OCI-LY7 (cell line): ENCODE measurements around the gene ABLIM1. TPM values are rescaled to one million over a fixed set of nuclear protein-coding genes. Genes with fewer than 3 reads are reported as not detected.

ENCODE experiments used
- BruUV-seq: library from RNA; stranded (reverse); fragments of 400-500 nt; replicated peaks from 2 replicates; lab custom pipeline; 2021; lab: Mats Ljungman, UMichigan
- CTCF ChIA-PET: fragments of 300-600 bp; sonication (Branson Sonifier 250); formaldehyde crosslinking; loops from one replicate; lab custom pipeline; 2022; ENCODE audit warnings: antibody characterized with exemption; ENCODE audit not compliant: unreplicated experiment; lab: Charles Lee
- POLR2A ChIA-PET: fragments of 300-600 bp; sonication (Branson Sonifier 250); formaldehyde crosslinking; loops from one replicate; lab custom pipeline; 2022; ENCODE audit warnings: antibody characterized with exemption; lab: Charles Lee
- DNase-seq: peaks from one replicate; pipeline ENCODE4 v3.0.0-alpha.2; 2015; ENCODE audit warnings: low spot score
- H2AFZ ChIP-seq: fragments of 200-600 bp; sonication (generic), shearing (Covaris generic); 2 replicates; pipeline ENCODE4 v1.6.1; 2014; ENCODE audit warnings: mild to moderate bottlenecking, antibody characterized with exemption, low read length, moderate library complexity
- H3K27ac ChIP-seq: fragments of 200-600 bp; sonication (generic); 2 replicates; pipeline ENCODE4 v1.5.1; 2014; ENCODE audit warnings: mixed run types, low read depth, mild to moderate bottlenecking, moderate library complexity, low read length, inconsistent platforms; ENCODE audit not compliant: poor library complexity, severe bottlenecking
- H3K36me3 ChIP-seq: fragments of 200-600 bp; sonication (generic); 2 replicates; pipeline ENCODE4 v1.6.1; 2014; ENCODE audit warnings: mild to moderate bottlenecking, antibody characterized with exemption, low read length, moderate library complexity, mixed read lengths; ENCODE audit not compliant: insufficient read depth
- H3K4me1 ChIP-seq: fragments of 200-600 bp; sonication (generic); 2 replicates; pipeline ENCODE4 v1.5.1; 2014; ENCODE audit warnings: mild to moderate bottlenecking, low read length; ENCODE audit not compliant: insufficient read depth, poor library complexity, severe bottlenecking
- H3K4me2 ChIP-seq: fragments of 200-600 bp; sonication (generic); 2 replicates; pipeline ENCODE4 v1.6.1; 2014; ENCODE audit warnings: mild to moderate bottlenecking, low read length
- H3K4me3 ChIP-seq: fragments of 200-600 bp; sonication (generic); 2 replicates; pipeline ENCODE4 v1.5.1; 2014; ENCODE audit warnings: mild to moderate bottlenecking, low read depth, low read length; ENCODE audit not compliant: poor library complexity, severe bottlenecking
- H3K79me2 ChIP-seq: fragments of 200-600 bp; sonication (generic); 2 replicates; pipeline ENCODE4 v1.6.1; 2016; ENCODE audit warnings: low read depth, mild to moderate bottlenecking, low read length, moderate library complexity, mixed read lengths; ENCODE audit not compliant: insufficient read depth
- H3K9me2 ChIP-seq: fragments of 200-600 bp; sonication (generic); 2 replicates; pipeline ENCODE4 v1.6.1; 2016; ENCODE audit warnings: mild to moderate bottlenecking, low read length, mixed read lengths; ENCODE audit not compliant: insufficient read depth
- H3K9me3 ChIP-seq: fragments of 200-600 bp; sonication (generic); 2 replicates; pipeline ENCODE4 v1.6.1; 2014; ENCODE audit warnings: mild to moderate bottlenecking, mixed run types, low read length, mixed read lengths
- H4K20me1 ChIP-seq: fragments of 200-600 bp; sonication (generic); 2 replicates; pipeline ENCODE4 v1.6.1; 2014; ENCODE audit warnings: mild to moderate bottlenecking, antibody characterized with exemption, low read length, moderate library complexity, mixed read lengths; ENCODE audit not compliant: insufficient read depth
- CTCF ChIP-seq: fragments of 200-600 bp; sonication (generic); conservative IDR thresholded peaks from 2 replicates; pipeline ENCODE4 v1.5.1; 2014; ENCODE audit warnings: mild to moderate bottlenecking, antibody characterized with exemption, low read length, moderate library complexity, mixed read lengths
- EZH2phosphoT487 ChIP-seq: fragments of 200-600 bp; sonication (generic); IDR thresholded peaks from 2 replicates; pipeline ENCODE4 v1.6.1; 2018; ENCODE audit warnings: low read depth, borderline replicate concordance, mild to moderate bottlenecking, mixed run types, antibody characterized with exemption, low read length, moderate library complexity, mixed read lengths
- intact Hi-C: fragments of 100-400 bp; cut with micrococcal nuclease; formaldehyde crosslinking; loops from one replicate; pipeline ENCODE4 v1.10.0; 2022; ENCODE audit not compliant: unreplicated experiment
- total RNA-seq, 2 experiments: library from RNA; depleted of rRNA in 1 of 2; stranded (reverse); fragments of >200 nt in 1 of 2; shearing (Covaris generic) in 1 of 2; gene quantifications; 2 replicates each; pipeline ENCODE4 v1.2.3, GENCODE V29; 2014 to 2022

ABLIM1 gene
- total RNA-seq, 2 experiments from 2014 or later = 94.2 to 268 TPM

- no TSS peak for BruUV-seq
- H3K9me2 ChIP-seq = no peaks in the 10 kb centered on the region
- TF ChIP-seq CTCF = no peak
- TF ChIP-seq EZH2phosphoT487 = no peak
- H3K79me2 ChIP-seq = no peaks in the 10 kb centered on the region
- H3K36me3 ChIP-seq = no peaks in the 10 kb centered on the region
- H3K4me3 ChIP-seq = no peak overlapping the region
- intact Hi-C loops = no loop called here
- DNase-seq = no peak
- no peaks in the 10 kb centered on the region for H4K20me1 ChIP-seq
- no peak overlapping the region for H3K27ac ChIP-seq
- ChIA-PET POLR2A (no interaction called here), CTCF (no interaction called here)
- H3K4me1 ChIP-seq = no peaks in the 10 kb centered on the region
- no peak overlapping the region for H3K4me2 ChIP-seq
- H2AFZ ChIP-seq = no peak overlapping the region
- H3K9me3 ChIP-seq = no peaks in the 10 kb centered on the region
These were observed 7.8 kb upstream of the ABLIM1 start for GRCh38 chr10:114665873-114666272.

DNA sequence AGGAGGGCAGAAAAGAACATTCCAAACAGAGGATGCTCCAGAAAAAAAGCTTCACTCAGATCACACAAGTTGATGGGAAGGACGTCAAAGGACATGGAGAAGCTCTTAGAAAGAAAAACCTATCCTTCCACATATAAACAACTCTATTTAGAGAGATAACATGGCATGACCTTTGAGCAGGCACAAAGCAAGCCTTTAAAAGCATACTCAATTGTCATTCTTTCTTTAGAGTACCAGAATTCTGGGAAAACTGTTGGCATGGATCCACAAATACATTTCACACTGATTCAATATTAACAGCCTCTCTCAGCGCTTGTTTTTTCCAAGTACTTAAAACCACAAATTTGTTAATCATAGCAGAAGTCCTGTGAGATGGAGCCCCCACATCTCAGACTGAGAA lies 7.3 kb upstream of the ABLIM1 start:
- intact Hi-C loops = no loop called here
- Histone ChIP-seq H3K36me3 (no peaks in the 10 kb centered on the region), H3K27ac (no peak overlapping the region), H4K20me1 (no peaks in the 10 kb centered on the region), H3K9me3 (no peaks in the 10 kb centered on the region), H3K4me1 (no peaks in the 10 kb centered on the region), H3K9me2 (no peaks in the 10 kb centered on the region), H2AFZ (no peak overlapping the region), H3K4me3 (no peak overlapping the region), H3K4me2 (no peak overlapping the region), H3K79me2 (no peaks in the 10 kb centered on the region)
- POLR2A ChIA-PET = no interaction called here
- DNase-seq = no peak
- no TSS peak for BruUV-seq
- TF ChIP-seq CTCF (no peak), EZH2phosphoT487 (no peak)
- CTCF ChIA-PET = no interaction called here

DNA sequence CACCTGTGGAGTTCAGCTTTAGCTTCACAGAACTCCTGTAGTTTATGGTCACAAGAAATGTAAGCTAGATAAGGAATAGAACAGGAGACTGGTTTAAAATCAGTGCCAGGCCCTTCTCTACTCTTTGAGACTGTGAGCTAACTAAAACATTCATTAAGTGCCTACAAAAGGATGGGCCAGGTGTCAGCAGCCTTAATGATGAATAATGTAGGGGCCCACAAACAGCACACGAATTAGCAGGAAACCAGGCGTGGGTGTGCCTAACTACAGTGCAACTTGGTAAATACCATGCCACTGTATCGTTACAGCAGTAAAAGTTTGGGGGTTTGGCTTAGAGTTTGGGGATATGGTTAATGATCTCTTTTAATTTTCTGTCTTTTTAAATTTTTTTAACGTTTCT lies 6.1 kb upstream of the ABLIM1 start:
- intact Hi-C loops = no loop called here
- DNase-seq = no peak
- Histone ChIP-seq H3K4me2 (no peak overlapping the region), H4K20me1 (no peaks in the 10 kb centered on the region), H3K4me3 (no peak overlapping the region), H3K9me3 (no peaks in the 10 kb centered on the region), H2AFZ (no peak overlapping the region), H3K9me2 (no peaks in the 10 kb centered on the region), H3K79me2 (no peaks in the 10 kb centered on the region), H3K27ac (no peak overlapping the region), H3K4me1 (no peaks in the 10 kb centered on the region), H3K36me3 (no peaks in the 10 kb centered on the region)
- TF ChIP-seq CTCF (no peak), EZH2phosphoT487 (no peak)
- POLR2A ChIA-PET = interaction anchor here (1.5 kb wide), 1 partner anchor 13 kb away, joined by 3 read pairs; no protein-coding TSS in a partner anchor
- no TSS peak for BruUV-seq
- CTCF ChIA-PET = no interaction called here
